Panc1 (cell line): ENCODE results near the gene SNX10. TPM values are rescaled to one million over a fixed set of nuclear protein-coding genes. Genes with fewer than 3 reads are reported as not detected.

Experiments
- ATAC-seq: fragments of 200-7000 bp; cut with Tn5 transposase; 2 replicates; pipeline ENCODE4 v1.9.1; 2020; ENCODE audit warnings: mild to moderate bottlenecking, moderate library complexity
- BruUV-seq: library from RNA; stranded (reverse); fragments of 400-500 nt; replicated peaks from 2 replicates; lab custom pipeline; 2021; lab: Mats Ljungman, UMichigan
- CTCF ChIA-PET: fragments of 300-600 bp; sonication (Branson Sonifier 250); formaldehyde crosslinking; loops from one replicate; lab custom pipeline; 2022; ENCODE audit warnings: antibody characterized with exemption; lab: Charles Lee
- POLR2A ChIA-PET: fragments of 300-600 bp; sonication (Branson Sonifier 250); formaldehyde crosslinking; loops from one replicate; lab custom pipeline; 2022; ENCODE audit warnings: antibody characterized with exemption; lab: Charles Lee
- DNase-seq: peaks from one replicate; pipeline ENCODE4 v3.0.0-alpha.2; 2010; ENCODE audit warnings: low read depth, low spot score
- H3K27ac ChIP-seq: 2 replicates; pipeline ENCODE4 v1.5.1; 2011; ENCODE audit warnings: mild to moderate bottlenecking, low read length, inconsistent platforms
- H3K27me3 ChIP-seq: fragments of 200-500 bp; sonication (Bioruptor generic); 2 replicates; pipeline ENCODE4 v1.6.0; 2014; ENCODE audit warnings: low read length, inconsistent platforms; ENCODE audit not compliant: control insufficient read depth, insufficient read depth
- H3K36me3 ChIP-seq: fragments of 200-500 bp; sonication (Bioruptor generic); 2 replicates; pipeline ENCODE4 v1.5.1; 2014; ENCODE audit warnings: inconsistent platforms, mild to moderate bottlenecking, low read length, moderate library complexity; ENCODE audit not compliant: control insufficient read depth, insufficient read depth
- H3K4me1 ChIP-seq: 2 replicates; pipeline ENCODE4 v1.5.1; 2011; ENCODE audit warnings: inconsistent platforms, mild to moderate bottlenecking, low read length, moderate library complexity; ENCODE audit not compliant: control insufficient read depth, insufficient read depth
- H3K4me3 ChIP-seq, 2 experiments: 2 replicates each; pipeline ENCODE4 v1.5.1; 2011 to 2012; ENCODE audit warnings: low read depth in 2 of 2, low read length in 2 of 2, mild to moderate bottlenecking in 2 of 2, inconsistent platforms in 1 of 2, moderate library complexity in 1 of 2
- H3K9me3 ChIP-seq: fragments of 200-500 bp; sonication (Bioruptor generic); 2 replicates; pipeline ENCODE4 v1.5.1; 2014; ENCODE audit warnings: low read depth, mild to moderate bottlenecking, inconsistent platforms, low read length, moderate library complexity; ENCODE audit not compliant: control insufficient read depth, insufficient read depth
- CTCF ChIP-seq: fragments of 450-650 bp; IDR thresholded peaks from 2 replicates; pipeline ENCODE4 v1.5.1; 2017; ENCODE audit warnings: mild to moderate bottlenecking
- POLR2AphosphoS5 ChIP-seq: IDR thresholded peaks from 2 replicates; pipeline ENCODE4 v1.6.1; 2012; ENCODE audit warnings: mild to moderate bottlenecking, low read depth, low read length, moderate library complexity
- REST ChIP-seq, 2 experiments: IDR thresholded peaks; 2 replicates each; pipeline ENCODE4 v1.6.1; 2011 to 2012; ENCODE audit warnings: low read depth in 2 of 2, control low read depth in 1 of 2, low read length in 1 of 2, mild to moderate bottlenecking in 1 of 2, moderate library complexity in 1 of 2; ENCODE audit not compliant: insufficient read depth in 1 of 2
- SIN3A ChIP-seq: IDR thresholded peaks from 2 replicates; pipeline ENCODE4 v1.6.1; 2012; ENCODE audit warnings: low read depth, mild to moderate bottlenecking, low read length, moderate library complexity, borderline replicate concordance; ENCODE audit not compliant: insufficient read depth
- TCF7L2 ChIP-seq: IDR thresholded peaks from 2 replicates; pipeline ENCODE4 v1.6.1; 2011; ENCODE audit warnings: mild to moderate bottlenecking, low read depth, low read length, inconsistent platforms
- in situ Hi-C: cut with HindIII; loops from 2 replicates; pipeline ENCODE4 v1.10.0; 2016; ENCODE audit warnings: low sequenced_read_pairs, low pct_unique_long_range_greater_than_20kb
- intact Hi-C: fragments of 100-400 bp; cut with micrococcal nuclease; formaldehyde crosslinking; loops from one replicate; pipeline ENCODE4 v1.10.0; 2022; ENCODE audit not compliant: unreplicated experiment
- total RNA-seq: library from RNA; stranded (reverse); gene quantifications from one replicate; pipeline ENCODE4 v1.2.1, GENCODE V29; 2021; ENCODE audit not compliant: unreplicated experiment

Gene SNX10
- total RNA-seq, 1 experiment from 2014 or later: 21.8 TPM

- TF ChIP-seq CTCF: no peak
- TF ChIP-seq POLR2AphosphoS5: no peak
- TF ChIP-seq REST (IDR thresholded peaks at IDR 0.05; ENCODE audit: insufficient read depth in 1 of 2, low read depth in 2 of 2, low read length in 1 of 2): no peak
- no peak for TF ChIP-seq SIN3A
- TF ChIP-seq TCF7L2: no peak
- H3K9me3 ChIP-seq: no peaks in the 10 kb centered on the region
- H3K27me3 ChIP-seq: no peaks in the 10 kb centered on the region
- no peak overlapping the region for H3K4me3 ChIP-seq
- ATAC-seq (no peak), DNase-seq (no peak)
- CTCF ChIA-PET: no interaction called here
- no peak overlapping the region for H3K27ac ChIP-seq
- no peaks in the 10 kb centered on the region for H3K4me1 ChIP-seq
- intact Hi-C loops: no loop called here
- POLR2A ChIA-PET: no interaction called here
- H3K36me3 ChIP-seq: no peaks in the 10 kb centered on the region
- no TSS peak for BruUV-seq
- in situ Hi-C loops: no loop called here
These were observed 25.5 kb downstream of the SNX10 start for GRCh38 chr7:26317211-26317610.

- DNase-seq (no peak), ATAC-seq (no peak)
- Histone ChIP-seq H3K4me3 (no peak overlapping the region), H3K9me3 (no peaks in the 10 kb centered on the region), H3K36me3 (no peaks in the 10 kb centered on the region), H3K27ac (no peak overlapping the region), H3K27me3 (no peaks in the 10 kb centered on the region), H3K4me1 (no peaks in the 10 kb centered on the region)
- ChIA-PET CTCF (interaction anchor here (0.7 kb wide), 1 partner anchor 92 kb away, joined by 4 read pairs; no protein-coding TSS in a partner anchor), POLR2A (no interaction called here)
- in situ Hi-C loops: no loop called here
- no TSS peak for BruUV-seq
- TF ChIP-seq SIN3A (no peak), POLR2AphosphoS5 (no peak), CTCF (no peak), TCF7L2 (no peak), REST (IDR thresholded peaks at IDR 0.05; ENCODE audit: insufficient read depth in 1 of 2, low read depth in 2 of 2, low read length in 1 of 2) (no peak)
- intact Hi-C loops: no loop called here
These were observed 27.3 kb downstream of the SNX10 start for GRCh38 chr7:26318921-26319320.
